ENCODE measurements around the gene NEMF.
A peak's percentile ranks its signal among the peaks of the same experiment; 100 is the strongest.

Gene NEMF

DNA sequence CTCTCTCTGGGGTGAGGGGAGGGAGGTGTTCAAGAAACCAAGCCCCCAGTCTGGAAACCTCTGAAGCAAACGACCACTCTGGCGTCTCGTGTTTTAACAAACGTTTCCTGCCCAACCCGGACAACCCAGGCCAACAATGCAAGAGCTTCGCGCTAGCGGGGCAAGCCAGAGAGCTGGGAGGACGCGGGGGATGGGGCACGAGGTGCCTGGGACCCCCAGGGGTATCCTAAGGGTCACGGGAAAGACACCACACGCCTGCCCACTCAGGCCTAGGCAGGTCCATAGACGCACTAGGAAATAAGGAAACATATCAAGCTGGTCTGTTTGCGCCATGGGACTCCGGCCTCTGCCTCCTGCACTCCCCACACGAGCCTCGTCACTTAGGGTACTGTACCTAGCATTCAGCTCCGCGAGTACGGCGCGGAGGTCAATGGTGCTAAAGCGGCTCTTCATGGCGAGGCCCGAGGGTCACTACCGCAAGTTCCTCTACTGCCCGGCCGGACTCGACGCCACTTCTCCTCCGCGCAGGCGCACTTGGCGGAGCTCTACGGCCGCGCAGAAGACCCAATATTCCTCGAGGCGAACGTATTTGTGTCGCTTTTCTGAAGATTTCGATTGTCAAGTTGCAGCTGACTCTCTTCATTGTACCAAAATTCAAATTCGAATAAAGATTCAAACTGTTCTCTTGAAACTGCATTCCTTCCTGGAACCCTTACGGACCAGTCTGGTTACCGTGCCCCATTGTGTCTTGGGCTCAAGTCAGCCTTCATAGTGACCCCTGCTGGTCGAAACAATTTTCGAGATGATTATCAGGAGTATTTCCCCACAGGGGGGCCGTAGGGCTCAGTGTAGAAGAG, at the start of gene NEMF (continued):
- 0 out of 2 replicates have a peak, but pooled peaks have one; percentile 27 for TF ChIP-seq ZBTB48 (tag by site-specific recombination; IDR thresholded peaks at IDR 0.05)
- TF ChIP-seq ZIC2 (tag by site-specific recombination; IDR thresholded peaks at IDR 0.05) = peak; percentile 57
- peak; percentile 42; the same call in 1 of the 2 replicates for TF ChIP-seq ZBTB10 (tag by site-specific recombination; IDR thresholded peaks at IDR 0.05)
- no peak for TF ChIP-seq HOXD13 (CRISPR knock-in tag; IDR thresholded peaks at IDR 0.05; ENCODE audit: borderline replicate concordance)
- no peak for TF ChIP-seq ZNF704 (tag by site-specific recombination; IDR thresholded peaks at IDR 0.05)
- no peak for TF ChIP-seq ZNF549 (tag by site-specific recombination; IDR thresholded peaks at IDR 0.05)
- TF ChIP-seq ZNF248 (tag by site-specific recombination; IDR thresholded peaks at IDR 0.05) = no peak
- no peak for TF ChIP-seq ZNF596 (tag by site-specific recombination; IDR thresholded peaks at IDR 0.05)
- TF ChIP-seq ZNF747 (tag by site-specific recombination; IDR thresholded peaks at IDR 0.05) = no peak
- no peak for TF ChIP-seq MYNN (tag by site-specific recombination; IDR thresholded peaks at IDR 0.05; ENCODE audit: borderline replicate concordance)
- TF ChIP-seq, protein P1, sequence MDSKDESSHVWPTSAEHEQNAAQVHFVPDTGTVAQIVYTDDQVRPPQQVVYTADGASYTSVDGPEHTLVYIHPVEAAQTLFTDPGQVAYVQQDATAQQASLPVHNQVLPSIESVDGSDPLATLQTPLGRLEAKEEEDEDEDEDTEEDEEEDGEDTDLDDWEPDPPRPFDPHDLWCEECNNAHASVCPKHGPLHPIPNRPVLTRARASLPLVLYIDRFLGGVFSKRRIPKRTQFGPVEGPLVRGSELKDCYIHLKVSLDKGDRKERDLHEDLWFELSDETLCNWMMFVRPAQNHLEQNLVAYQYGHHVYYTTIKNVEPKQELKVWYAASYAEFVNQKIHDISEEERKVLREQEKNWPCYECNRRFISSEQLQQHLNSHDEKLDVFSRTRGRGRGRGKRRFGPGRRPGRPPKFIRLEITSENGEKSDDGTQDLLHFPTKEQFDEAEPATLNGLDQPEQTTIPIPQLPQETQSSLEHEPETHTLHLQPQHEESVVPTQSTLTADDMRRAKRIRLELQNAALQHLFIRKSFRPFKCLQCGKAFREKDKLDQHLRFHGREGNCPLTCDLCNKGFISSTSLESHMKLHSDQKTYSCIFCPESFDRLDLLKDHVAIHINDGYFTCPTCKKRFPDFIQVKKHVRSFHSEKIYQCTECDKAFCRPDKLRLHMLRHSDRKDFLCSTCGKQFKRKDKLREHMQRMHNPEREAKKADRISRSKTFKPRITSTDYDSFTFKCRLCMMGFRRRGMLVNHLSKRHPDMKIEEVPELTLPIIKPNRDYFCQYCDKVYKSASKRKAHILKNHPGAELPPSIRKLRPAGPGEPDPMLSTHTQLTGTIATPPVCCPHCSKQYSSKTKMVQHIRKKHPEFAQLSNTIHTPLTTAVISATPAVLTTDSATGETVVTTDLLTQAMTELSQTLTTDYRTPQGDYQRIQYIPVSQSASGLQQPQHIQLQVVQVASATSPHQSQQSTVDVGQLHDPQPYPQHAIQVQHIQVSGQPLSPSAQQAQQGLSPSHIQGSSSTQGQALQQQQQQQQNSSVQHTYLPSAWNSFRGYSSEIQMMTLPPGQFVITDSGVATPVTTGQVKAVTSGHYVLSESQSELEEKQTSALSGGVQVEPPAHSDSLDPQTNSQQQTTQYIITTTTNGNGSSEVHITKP (tag by site-specific recombination; IDR thresholded peaks at IDR 0.05) = peak; percentile 54
- TF ChIP-seq ZNF10 (tag by site-specific recombination; IDR thresholded peaks at IDR 0.05) = no peak; the same call in 1 of the 2 replicates
- TF ChIP-seq ZSCAN16 (tag by site-specific recombination; IDR thresholded peaks at IDR 0.05) = no peak
- no peak for TF ChIP-seq SP2 (tag by site-specific recombination; IDR thresholded peaks at IDR 0.05)
- TF ChIP-seq RBAK (tag by site-specific recombination; IDR thresholded peaks at IDR 0.05) = no peak
- TF ChIP-seq ZNF140 (tag by site-specific recombination; IDR thresholded peaks at IDR 0.05) = no peak
- TF ChIP-seq ZXDB (tag by site-specific recombination; IDR thresholded peaks at IDR 0.05) = no peak
- no peak for TF ChIP-seq ZNF473 (tag by site-specific recombination; IDR thresholded peaks at IDR 0.05)
- TF ChIP-seq ZNF138 (tag by site-specific recombination; IDR thresholded peaks at IDR 0.05; ENCODE audit: borderline replicate concordance) = no peak
- TF ChIP-seq ZNF76 (tag by site-specific recombination; IDR thresholded peaks at IDR 0.05; ENCODE audit: borderline replicate concordance, low read depth) = peak; percentile 57; the same call in 1 of the 2 replicates
- TF ChIP-seq BCL6B (tag by site-specific recombination; IDR thresholded peaks at IDR 0.05) = no peak
- peak; percentile 83 for TF ChIP-seq ZNF561 (tag by site-specific recombination; IDR thresholded peaks at IDR 0.05; ENCODE audit: borderline replicate concordance)
- TF ChIP-seq KLF7 (tag by site-specific recombination; IDR thresholded peaks at IDR 0.05; ENCODE audit: borderline replicate concordance) = no peak
- TF ChIP-seq SETDB1 (IDR thresholded peaks at IDR 0.05; ENCODE audit: insufficient read length, low read length) = no peak
- TF ChIP-seq, protein P2, sequence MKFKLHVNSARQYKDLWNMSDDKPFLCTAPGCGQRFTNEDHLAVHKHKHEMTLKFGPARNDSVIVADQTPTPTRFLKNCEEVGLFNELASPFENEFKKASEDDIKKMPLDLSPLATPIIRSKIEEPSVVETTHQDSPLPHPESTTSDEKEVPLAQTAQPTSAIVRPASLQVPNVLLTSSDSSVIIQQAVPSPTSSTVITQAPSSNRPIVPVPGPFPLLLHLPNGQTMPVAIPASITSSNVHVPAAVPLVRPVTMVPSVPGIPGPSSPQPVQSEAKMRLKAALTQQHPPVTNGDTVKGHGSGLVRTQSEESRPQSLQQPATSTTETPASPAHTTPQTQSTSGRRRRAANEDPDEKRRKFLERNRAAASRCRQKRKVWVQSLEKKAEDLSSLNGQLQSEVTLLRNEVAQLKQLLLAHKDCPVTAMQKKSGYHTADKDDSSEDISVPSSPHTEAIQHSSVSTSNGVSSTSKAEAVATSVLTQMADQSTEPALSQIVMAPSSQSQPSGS (tag by site-specific recombination; IDR thresholded peaks at IDR 0.05; ENCODE audit: low read depth) = no peak
- no peak for TF ChIP-seq GLI2 (tag by site-specific recombination; IDR thresholded peaks at IDR 0.05; ENCODE audit: borderline replicate concordance, low read depth)
- TF ChIP-seq ZSCAN30 (tag by site-specific recombination; IDR thresholded peaks at IDR 0.05) = peak; percentile 16; the same call in 1 of the 2 replicates
- no peak for TF ChIP-seq ZNF560 (tag by site-specific recombination; IDR thresholded peaks at IDR 0.05; ENCODE audit: borderline replicate concordance)
- no peak for TF ChIP-seq ZNF521 (tag by site-specific recombination; IDR thresholded peaks at IDR 0.05)
- TF ChIP-seq ZNF510 (tag by site-specific recombination; IDR thresholded peaks at IDR 0.05; ENCODE audit: insufficient replicate concordance) = no peak

Data from HEK293 (cell line).